GM23248 (cell line): ENCODE data around the gene FEV. TPM values are rescaled to one million over a fixed set of nuclear protein-coding genes. Genes with fewer than 3 reads are reported as not detected.
"Not testable (repeated sequence)": the region's sequence is repeated elsewhere in the genome, so short reads cannot be mapped to it uniquely, and the experiment has no call there.

Experiments used
- DNase-seq: peaks from one replicate; pipeline ENCODE4 v3.0.0-alpha.2; 2015
- H2AFZ ChIP-seq: fragments of 200-600 bp; sonication (generic); 2 replicates; pipeline ENCODE4 v1.6.1; 2016; ENCODE audit warnings: antibody characterized with exemption
- H3F3A ChIP-seq: fragments of 200-600 bp; sonication (generic); 2 replicates; pipeline ENCODE4 v1.6.1; 2016; ENCODE audit warnings: mild to moderate bottlenecking, antibody characterized with exemption, mixed run types; ENCODE audit not compliant: insufficient read depth
- H3K27ac ChIP-seq: fragments of 200-600 bp; sonication (generic); 2 replicates; pipeline ENCODE4 v1.5.1; 2016; ENCODE audit warnings: mild to moderate bottlenecking
- H3K27me3 ChIP-seq: fragments of 200-600 bp; sonication (generic); replicated peaks from 2 replicates; pipeline ENCODE4 v1.6.1; 2016; ENCODE audit warnings: mild to moderate bottlenecking; ENCODE audit not compliant: insufficient read depth
- H3K36me3 ChIP-seq: fragments of 200-600 bp; sonication (generic); 2 replicates; pipeline ENCODE4 v1.6.1; 2016; ENCODE audit warnings: low read depth, mild to moderate bottlenecking
- H3K4me1 ChIP-seq: fragments of 200-600 bp; sonication (generic); 2 replicates; pipeline ENCODE4 v1.6.1; 2016; ENCODE audit warnings: mild to moderate bottlenecking; ENCODE audit not compliant: insufficient read depth
- H3K4me2 ChIP-seq: fragments of 200-600 bp; sonication (generic); one replicate; pipeline ENCODE4 v1.6.1; 2016; ENCODE audit warnings: mild to moderate bottlenecking; ENCODE audit not compliant: unreplicated experiment
- H3K4me3 ChIP-seq: fragments of 200-600 bp; sonication (generic); 2 replicates; pipeline ENCODE4 v1.5.1; 2016; ENCODE audit warnings: mild to moderate bottlenecking
- H3K79me2 ChIP-seq: fragments of 200-600 bp; sonication (generic); 2 replicates; pipeline ENCODE4 v1.6.1; 2016; ENCODE audit warnings: mild to moderate bottlenecking; ENCODE audit not compliant: insufficient read depth
- H3K9ac ChIP-seq: fragments of 200-600 bp; sonication (generic); 2 replicates; pipeline ENCODE4 v1.6.1; 2016; ENCODE audit warnings: mild to moderate bottlenecking
- H3K9me2 ChIP-seq: fragments of 200-600 bp; sonication (generic); 2 replicates; pipeline ENCODE4 v1.6.1; 2016; ENCODE audit warnings: mixed run types, mild to moderate bottlenecking, moderate library complexity; ENCODE audit not compliant: insufficient read depth
- H3K9me3 ChIP-seq: fragments of 200-600 bp; sonication (generic); one replicate; pipeline ENCODE4 v1.6.1; 2017; ENCODE audit warnings: low read depth
- H4K20me1 ChIP-seq: fragments of 200-600 bp; sonication (generic); 2 replicates; pipeline ENCODE4 v1.6.0; 2016; ENCODE audit not compliant: insufficient read depth
- EZH2 ChIP-seq: fragments of 200-600 bp; sonication (generic); IDR thresholded peaks from 2 replicates; pipeline ENCODE4 v1.6.1; 2018; ENCODE audit warnings: antibody characterized with exemption, mild to moderate bottlenecking; ENCODE audit not compliant: insufficient read depth, poor library complexity, severe bottlenecking
- EZH2phosphoT487 ChIP-seq: fragments of 200-600 bp; sonication (generic); IDR thresholded peaks from 2 replicates; pipeline ENCODE4 v1.6.1; 2018; ENCODE audit warnings: antibody characterized with exemption, moderate library complexity, mild to moderate bottlenecking, low read depth; ENCODE audit not compliant: insufficient read depth
- WGBS, 2 experiments: methylation state at CpG; one replicate each; pipeline ENCODE4 v1.1.6; 2015 to 2017; ENCODE audit warnings: low lambda C conversion rate in 2 of 2, low coverage in 1 of 2; ENCODE audit errors: missing lambda C conversion rate in 2 of 2; 5-methylcytosine and 5-hydroxymethylcytosine counted together
- in situ Hi-C: fragments of 300-500 bp; cut with MboI; formaldehyde crosslinking; loops from 2 replicates; pipeline ENCODE4 v1.15.0; 2020
- microRNA counts: library from miRNA; unstranded; fragments of <30 nt; microRNA quantifications from one replicate; lab custom pipeline; 2016
- microRNA-seq: library from miRNA; unstranded; fragments of <30 nt; microRNA quantifications from one replicate; pipeline ENCODE4, GENCODE V29; 2016; ENCODE audit warnings: borderline number of aligned reads
- polyA plus RNA-seq: library from polyadenylated mRNA; unstranded; fragments of >200 nt; fragmentation: Nextera tagmentation; extraction: Ambion mirVana; gene quantifications from 2 replicates; pipeline ENCODE4 v1.2.1, GENCODE V29; 2016
- small RNA-seq: library from RNA; depleted of rRNA; stranded (forward); fragments of <200 nt; gene quantifications from one replicate; pipeline ENCODE3, GENCODE V24; 2014; ENCODE audit warnings: low read depth, low replicate concordance
- total RNA-seq: library from RNA; depleted of rRNA; stranded (reverse); fragments of >200 nt; shearing (Covaris generic); gene quantifications from 2 replicates; pipeline ENCODE4 v1.2.3, GENCODE V29; 2014; rRNA removed

Gene FEV
- total and polyA plus RNA-seq, 2 experiments from 2014 or later = not detected

DNA sequence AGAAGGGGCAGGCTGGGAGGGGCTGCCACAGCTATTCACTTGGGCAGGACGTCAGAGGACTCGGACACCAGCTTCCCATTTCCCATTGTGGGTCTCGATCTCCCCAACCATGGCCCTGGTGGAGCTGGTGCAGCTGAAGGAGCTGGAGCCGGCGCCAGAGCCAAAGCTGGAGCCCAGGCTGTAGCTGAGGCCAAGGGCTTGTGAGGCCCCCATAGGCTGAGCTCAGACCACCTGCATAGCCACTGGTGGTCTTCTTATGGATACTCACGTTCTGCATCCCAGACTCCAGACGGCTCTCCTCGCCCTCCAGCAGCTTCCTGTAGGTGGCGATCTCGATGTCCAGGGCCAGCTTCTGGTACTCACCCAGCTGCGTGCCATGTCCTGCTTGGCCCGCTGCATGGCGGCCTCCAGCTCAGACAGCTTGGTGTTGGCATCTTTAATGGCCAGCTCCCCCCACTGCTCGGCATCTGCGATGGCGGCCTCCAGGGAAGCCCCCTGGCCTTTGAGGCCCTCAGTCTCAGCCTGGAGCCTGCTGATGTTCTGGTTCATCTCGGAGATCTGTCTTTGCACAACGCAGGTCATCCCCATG is 31.5 kb downstream of the FEV start:
- no peak for DNase-seq
- WGBS, 2 experiments = 55 to 70% methylated on average over 13 to 18 of the region's 18 CpGs
- no peaks in the 10 kb centered on the region for H3F3A ChIP-seq
- TF ChIP-seq EZH2 (no peak), EZH2phosphoT487 (no peak)
- in situ Hi-C loops = no loop called here
- no peak overlapping the region for H3K9ac ChIP-seq
- H3K36me3 ChIP-seq = no peaks in the 10 kb centered on the region
- no peaks in the 10 kb centered on the region for H3K9me2 ChIP-seq
- H3K4me3 ChIP-seq = no peak overlapping the region
- H3K79me2 ChIP-seq = no peaks in the 10 kb centered on the region
- no peak overlapping the region for H3K27ac ChIP-seq
- no peaks in the 10 kb centered on the region for H3K4me1 ChIP-seq
- H3K9me3 ChIP-seq = no peaks in the 10 kb centered on the region
- H2AFZ ChIP-seq = no peak overlapping the region
- no peak overlapping the region for H3K4me2 ChIP-seq
- peaks cover 34% of the 10 kb centered on the region for H3K27me3 ChIP-seq
- no peaks in the 10 kb centered on the region for H4K20me1 ChIP-seq

DNA sequence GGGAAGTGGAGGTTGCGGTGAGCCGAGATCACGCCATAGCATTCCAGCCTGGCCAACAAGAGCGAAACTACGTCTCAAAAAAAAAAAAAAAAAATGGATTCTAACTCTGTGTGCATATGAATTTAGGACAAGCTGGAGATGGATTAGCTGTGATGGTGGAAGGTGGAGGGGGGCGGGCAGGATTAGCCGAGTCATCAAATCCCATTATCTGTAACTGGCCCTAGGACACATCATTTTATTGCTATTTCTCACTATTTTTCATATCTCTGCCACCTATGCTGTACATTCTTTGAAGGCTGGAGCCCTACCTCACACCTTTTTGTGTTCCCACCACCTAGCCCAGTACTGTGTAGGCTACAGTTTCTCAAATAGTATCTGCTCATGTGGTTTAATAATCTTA is 32.8 kb downstream of the FEV start:
- Histone ChIP-seq H3K79me2 (no peaks in the 10 kb centered on the region), H3F3A (no peaks in the 10 kb centered on the region), H3K9me3 (no peaks in the 10 kb centered on the region), H3K4me2 (no peak overlapping the region), H3K9ac (no peak overlapping the region), H2AFZ (no peak overlapping the region), H3K27ac (no peak overlapping the region), H3K4me3 (no peak overlapping the region), H3K9me2 (no peaks in the 10 kb centered on the region), H3K4me1 (no peaks in the 10 kb centered on the region), H3K36me3 (no peaks in the 10 kb centered on the region), H3K27me3 (peaks cover 44% of the 10 kb centered on the region), H4K20me1 (no peaks in the 10 kb centered on the region)
- WGBS, 2 experiments = 75 to 82% methylated on average over 7 of the region's 7 CpGs
- in situ Hi-C loops = no loop called here
- TF ChIP-seq EZH2 (no peak), EZH2phosphoT487 (no peak)
- no peak for DNase-seq

DNA sequence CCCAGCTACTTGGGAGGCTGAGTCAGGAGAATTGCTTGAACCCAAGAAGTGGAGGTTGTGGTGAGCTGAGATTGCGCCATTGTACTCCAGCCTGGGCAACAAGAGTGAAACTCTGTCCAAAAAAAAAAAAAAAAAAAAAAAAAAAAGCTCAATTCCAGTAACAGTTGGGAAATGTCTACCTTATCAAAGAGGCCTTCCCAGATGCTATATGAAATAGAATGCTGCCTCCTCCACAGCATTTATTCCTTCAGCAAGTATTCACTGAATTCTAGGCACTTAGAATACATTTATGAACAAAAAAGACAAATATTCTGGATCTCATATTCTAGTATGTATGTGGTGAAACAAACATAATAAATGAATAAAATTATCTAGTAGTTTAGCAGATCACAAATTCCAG is 38.4 kb downstream of the FEV start:
- no peak overlapping the region for H3K4me2 ChIP-seq
- in situ Hi-C loops = no loop called here
- no peaks in the 10 kb centered on the region for H3K36me3 ChIP-seq
- peaks cover 58% of the 10 kb centered on the region for H3K27me3 ChIP-seq
- H3K27ac ChIP-seq = no peak overlapping the region
- no peaks in the 10 kb centered on the region for H3K9me2 ChIP-seq
- no peak overlapping the region for H3K9ac ChIP-seq
- no peaks in the 10 kb centered on the region for H3K4me1 ChIP-seq
- TF ChIP-seq EZH2phosphoT487 (no peak), EZH2 (no peak)
- WGBS, 2 experiments = 6% methylated on average over 1 of the region's 1 CpG; no CpG with 5 or more reads in 1 of the 2 experiments
- DNase-seq = no peak
- H3F3A ChIP-seq = no peaks in the 10 kb centered on the region
- H3K79me2 ChIP-seq = no peaks in the 10 kb centered on the region
- no peaks in the 10 kb centered on the region for H4K20me1 ChIP-seq
- H2AFZ ChIP-seq = no peak overlapping the region
- no peak overlapping the region for H3K4me3 ChIP-seq
- H3K9me3 ChIP-seq = no peaks in the 10 kb centered on the region

DNA sequence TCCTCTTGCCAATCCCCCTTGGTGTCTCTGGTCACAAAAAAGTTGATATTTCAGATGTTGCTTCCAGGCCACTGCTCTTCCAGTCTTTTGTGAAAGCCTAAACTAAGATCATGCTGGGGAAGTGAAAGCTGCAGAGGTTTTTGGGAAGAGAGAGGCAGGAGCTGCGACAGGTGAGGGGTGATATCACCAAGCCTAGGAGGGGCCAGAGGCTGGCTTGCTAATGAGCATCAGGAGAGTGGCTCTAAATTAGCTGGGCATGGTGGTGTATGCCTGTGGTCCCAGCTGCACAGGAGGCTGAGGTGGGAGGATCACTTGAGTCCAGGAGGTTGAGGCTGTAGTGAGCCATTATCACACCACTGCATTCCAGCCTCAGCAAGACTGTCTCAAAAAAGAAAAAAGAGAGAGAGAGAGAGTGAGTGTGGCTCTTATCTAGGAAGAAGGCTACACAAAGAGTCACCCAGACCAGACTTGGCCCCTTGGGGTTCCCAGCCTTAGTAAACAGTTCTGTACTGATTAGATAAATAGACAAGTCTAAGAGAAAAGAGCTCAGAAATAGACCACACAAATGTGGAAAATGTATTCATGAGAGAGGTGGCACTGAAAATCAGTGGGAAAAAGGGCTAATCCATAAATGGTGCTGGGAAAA is 40.1 kb downstream of the FEV start:
- peaks cover 61% of the 10 kb centered on the region for H3K27me3 ChIP-seq
- H3K4me2 ChIP-seq = no peak overlapping the region
- no peak overlapping the region for H3K27ac ChIP-seq

DNA sequence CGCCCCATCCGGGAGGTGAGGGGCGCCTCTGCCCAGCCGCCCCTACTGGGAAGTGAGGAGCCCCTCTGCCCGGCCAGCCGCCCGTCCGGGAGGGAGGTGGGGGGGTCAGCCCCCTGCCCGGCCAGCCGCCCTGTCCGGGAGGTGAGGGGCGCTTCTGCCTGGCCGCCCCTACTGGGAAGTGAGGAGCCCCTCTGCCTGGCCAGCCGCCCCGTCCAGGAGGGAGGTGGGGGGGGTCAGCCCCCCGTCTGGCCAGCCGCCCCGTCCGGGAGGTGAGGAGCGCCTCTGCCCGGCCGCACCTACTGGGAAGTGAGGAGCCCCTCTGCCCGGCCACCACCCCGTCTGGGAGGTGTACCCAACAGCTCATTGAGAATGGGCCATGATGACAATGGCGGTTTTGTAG is 53.2 kb downstream of the FEV start:
- H3K4me1 ChIP-seq, H3K9me2 ChIP-seq, H4K20me1 ChIP-seq, H3K9me3 ChIP-seq, in situ Hi-C loops, DNase-seq, H3K4me2 ChIP-seq, H3F3A ChIP-seq, H3K27ac ChIP-seq, H3K4me3 ChIP-seq, H2AFZ ChIP-seq, H3K9ac ChIP-seq, H3K79me2 ChIP-seq, H3K36me3 ChIP-seq: not testable (repeated sequence)
- H3K27me3 ChIP-seq = peaks cover 37% of the 10 kb centered on the region
- 74 to 79% methylated on average over 6 to 12 of the region's 25 CpGs for WGBS, 2 experiments

More for the DNA sequence above, 40.1 kb downstream of the FEV start:
- TF ChIP-seq EZH2 (no peak), EZH2phosphoT487 (no peak)
- Histone ChIP-seq H3K9ac (no peak overlapping the region), H3K79me2 (no peaks in the 10 kb centered on the region), H2AFZ (no peak overlapping the region), H4K20me1 (no peaks in the 10 kb centered on the region), H3K9me2 (no peaks in the 10 kb centered on the region), H3K4me3 (no peak overlapping the region), H3K36me3 (no peaks in the 10 kb centered on the region), H3K4me1 (no peaks in the 10 kb centered on the region), H3K9me3 (no peaks in the 10 kb centered on the region), H3F3A (no peaks in the 10 kb centered on the region)
- 46 to 55% methylated on average over 1 of the region's 1 CpG for WGBS, 2 experiments
- in situ Hi-C loops = no loop called here
- DNase-seq = no peak

MicroRNAs within 50 kb of the gene (microRNA counts, 767-probe panel; counts per million panel counts)
- microRNA hsa-miR-375 (lab: Ali Mortazavi, UCI) = 447 counts per million, percentile 86 among the panel's probes with 10 or more counts

Small RNA genes within 50 kb of the gene (microRNA-seq; reads per million reads assigned to microRNA genes)
- 14.3 reads per million, percentile 22 among the genes with 10 or more reads in this experiment for gene MIR375

Small RNA genes within 50 kb of the gene (small RNA-seq; reads per million reads assigned to genes)
- gene MIR375 = not detected

Other genes with a start within 250 kb of the FEV start
- 3.9 and 4.1 TPM in 2 replicates for gene CYP27A1, start 203.0 kb downstream of the FEV start, total RNA-seq
- 2.9 and 3.7 TPM in 2 replicates for gene CYP27A1, start 203.0 kb downstream of the FEV start, polyA plus RNA-seq
- not detected in 2 replicates for gene PRKAG3, start 153.4 kb downstream of the FEV start, total RNA-seq
- gene PRKAG3, start 153.4 kb downstream of the FEV start, polyA plus RNA-seq = not detected in 2 replicates
- gene WNT6, start 125.4 kb downstream of the FEV start, total RNA-seq = not detected in 2 replicates
- not detected in 2 replicates for gene WNT6, start 125.4 kb downstream of the FEV start, polyA plus RNA-seq
- gene WNT10A, start 104.3 kb downstream of the FEV start, total RNA-seq = not detected in 2 replicates
- gene WNT10A, start 104.3 kb downstream of the FEV start, polyA plus RNA-seq = not detected in 2 replicates
- gene CDK5R2, start 25.5 kb downstream of the FEV start, total RNA-seq = not detected in 2 replicates
- not detected in 2 replicates for gene CDK5R2, start 25.5 kb downstream of the FEV start, polyA plus RNA-seq
- not detected in 2 replicates for gene CRYBA2, start 8.2 kb upstream of the FEV start, total RNA-seq
- gene CRYBA2, start 8.2 kb upstream of the FEV start, polyA plus RNA-seq = not detected in 2 replicates
- gene CFAP65, start 56.3 kb upstream of the FEV start, total RNA-seq = not detected in 2 replicates
- 0.08 TPM in 1 of 2 replicates, not detected in the other for gene CFAP65, start 56.3 kb upstream of the FEV start, polyA plus RNA-seq
- not detected in 2 replicates for gene IHH, start 75.7 kb upstream of the FEV start, total RNA-seq
- not detected in 2 replicates for gene IHH, start 75.7 kb upstream of the FEV start, polyA plus RNA-seq
- 8.3 and 16.1 TPM in 2 replicates for gene NHEJ1, start 175.6 kb upstream of the FEV start, total RNA-seq
- gene NHEJ1, start 175.6 kb upstream of the FEV start, polyA plus RNA-seq = 8.3 and 10.5 TPM in 2 replicates
- 0.13 and 1.2 TPM in 2 replicates for gene SLC23A3, start 184.8 kb upstream of the FEV start, total RNA-seq
- gene SLC23A3, start 184.8 kb upstream of the FEV start, polyA plus RNA-seq = 0.24 and 0.58 TPM in 2 replicates
- gene CNPPD1, start 191.7 kb upstream of the FEV start, total RNA-seq = 34.5 and 35.2 TPM in 2 replicates
- gene CNPPD1, start 191.7 kb upstream of the FEV start, polyA plus RNA-seq = 43.8 and 43.9 TPM in 2 replicates
- gene RETREG2, start 193.1 kb upstream of the FEV start, total RNA-seq = 98.9 and 120 TPM in 2 replicates
- gene RETREG2, start 193.1 kb upstream of the FEV start, polyA plus RNA-seq = 20.7 and 21.5 TPM in 2 replicates
- gene ZFAND2B, start 221.6 kb upstream of the FEV start, total RNA-seq = 39.3 and 42.4 TPM in 2 replicates
- 36.0 and 38.9 TPM in 2 replicates for gene ZFAND2B, start 221.6 kb upstream of the FEV start, polyA plus RNA-seq
- 25.3 and 35.7 TPM in 2 replicates for gene ABCB6, start 233.8 kb upstream of the FEV start, total RNA-seq
- gene ABCB6, start 233.8 kb upstream of the FEV start, polyA plus RNA-seq = 21.8 TPM in 2 replicates
- gene ATG9A, start 244.5 kb upstream of the FEV start, total RNA-seq = 84.4 and 97.3 TPM in 2 replicates
- gene ATG9A, start 244.5 kb upstream of the FEV start, polyA plus RNA-seq = 68.5 and 72.6 TPM in 2 replicates
- gene ANKZF1, start 244.6 kb upstream of the FEV start, total RNA-seq = 27.8 and 32.6 TPM in 2 replicates
- gene ANKZF1, start 244.6 kb upstream of the FEV start, polyA plus RNA-seq = 26.8 and 31.5 TPM in 2 replicates